ENCODE measurements around the gene DMXL1.

The DMXL1 gene

DNA sequence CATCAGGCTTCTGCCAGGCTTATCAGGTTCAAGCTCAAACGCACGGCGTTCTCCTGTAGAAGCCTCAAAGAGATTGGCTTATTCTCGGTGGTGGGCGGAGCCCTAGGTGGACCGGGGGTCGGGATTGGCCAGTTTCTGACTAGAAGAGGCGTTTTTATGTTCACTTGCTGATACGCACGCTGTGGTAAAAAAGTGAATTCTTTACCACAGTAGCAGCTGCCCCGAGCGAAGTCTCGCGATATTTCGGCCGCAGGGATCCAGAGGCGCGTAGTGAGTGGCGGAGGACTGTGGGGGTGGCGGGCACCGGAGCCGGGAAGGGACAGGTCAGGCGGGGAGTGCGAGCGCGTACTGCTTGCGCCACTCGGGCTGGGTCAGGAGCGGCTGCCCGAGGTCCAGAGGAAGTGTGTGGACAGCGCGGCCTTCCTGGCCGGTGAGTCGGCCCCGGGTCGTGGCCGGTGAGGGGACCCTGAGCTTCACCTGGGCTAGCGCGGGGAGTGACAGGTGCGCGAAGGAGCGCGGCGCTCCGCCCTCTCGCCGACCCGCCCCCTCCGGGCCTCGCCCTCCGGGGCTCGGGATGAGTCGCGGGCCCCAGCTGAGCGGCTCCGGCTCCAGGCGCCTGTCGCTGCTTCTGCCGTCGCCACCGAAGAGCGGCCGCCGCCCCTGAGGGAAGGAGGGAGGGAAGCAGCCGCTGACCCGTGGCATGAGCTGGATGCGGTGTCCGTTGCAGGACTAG, at the start of gene DMXL1:
DMXL1 (plus strand) TSS at position 260 of the 733 bp plus-strand sequence. CDS start 483 bp downstream, outside the sequence.
- DNase-seq (ENCODE audit: low read depth in 2 of 2), result peak; percentile 91 to 97

GRCh38 chr5:119021149-119021732, 49.6 kb upstream of the DMXL1 start:
- DNase-seq (ENCODE audit: low read depth in 2 of 2), result no peak

DNA sequence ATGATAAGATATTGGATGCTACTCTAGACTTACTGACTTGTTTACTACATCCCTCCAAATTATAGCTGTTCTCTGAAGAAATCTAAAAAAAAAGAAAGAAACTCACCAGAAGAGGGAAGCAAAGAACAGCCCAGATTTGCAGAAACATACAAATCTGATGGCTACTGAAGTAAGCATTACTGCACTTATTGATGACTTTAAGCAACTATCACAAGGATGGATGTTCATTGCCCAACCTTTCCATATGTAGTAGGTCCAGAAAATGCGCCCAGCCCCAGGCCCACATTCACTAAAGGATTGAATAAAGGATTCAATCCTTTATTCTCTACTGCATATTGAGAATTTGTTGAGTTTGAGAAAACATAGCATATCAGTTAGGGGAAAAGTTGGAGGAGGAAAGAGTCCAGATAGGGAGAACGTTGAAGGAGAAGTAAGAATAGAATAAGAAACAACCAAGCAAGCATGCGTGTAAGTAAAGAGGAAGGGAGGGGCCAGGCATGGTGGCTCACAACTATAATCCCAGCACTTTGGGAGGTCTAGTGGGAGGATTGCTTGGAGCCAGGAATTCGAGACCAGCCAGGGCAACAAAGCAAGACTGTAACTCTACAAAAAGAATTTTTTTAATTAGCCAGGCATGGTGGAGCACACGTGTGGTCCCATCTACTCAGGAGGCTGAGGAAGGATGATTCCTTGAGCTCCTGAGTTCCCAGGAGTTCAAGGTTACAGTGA, 48.7 kb upstream of the DMXL1 start:
- no peak for DNase-seq (ENCODE audit: low read depth in 2 of 2)

DNA sequence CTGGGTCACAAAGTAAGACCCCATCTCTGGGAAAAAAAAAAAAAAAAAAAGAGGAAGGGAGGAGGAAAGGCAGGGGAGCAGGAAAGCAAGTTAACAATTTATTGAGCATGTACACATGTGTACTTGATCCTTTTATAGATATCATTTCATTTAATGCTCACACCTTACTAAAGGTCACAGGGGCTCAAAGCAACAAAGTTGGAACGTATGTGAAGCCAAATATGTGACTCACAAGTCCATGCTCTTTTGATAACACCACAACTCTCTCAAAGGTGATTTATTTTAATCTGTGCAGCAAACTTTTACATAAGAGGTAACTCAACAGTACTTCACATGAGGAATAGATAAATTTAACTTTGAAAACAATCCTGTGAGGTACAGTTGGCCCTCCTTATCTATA, 48.1 kb upstream of the DMXL1 start:
- no peak for DNase-seq (ENCODE audit: low read depth in 2 of 2)

GRCh38 chr5:119028575-119028974, 42.3 kb upstream of the DMXL1 start:
- DNase-seq (ENCODE audit: low read depth in 2 of 2), result no peak

- DNase-seq (ENCODE audit: low read depth in 2 of 2), result no peak
These were observed 39.6 kb upstream of the DMXL1 start for GRCh38 chr5:119031011-119031886.

GRCh38 chr5:119031905-119032304, 39.0 kb upstream of the DMXL1 start:
- no peak for DNase-seq (ENCODE audit: low read depth in 2 of 2)

GRCh38 chr5:119032656-119033055, 38.2 kb upstream of the DMXL1 start:
- DNase-seq (ENCODE audit: low read depth in 2 of 2), result no peak

DNA sequence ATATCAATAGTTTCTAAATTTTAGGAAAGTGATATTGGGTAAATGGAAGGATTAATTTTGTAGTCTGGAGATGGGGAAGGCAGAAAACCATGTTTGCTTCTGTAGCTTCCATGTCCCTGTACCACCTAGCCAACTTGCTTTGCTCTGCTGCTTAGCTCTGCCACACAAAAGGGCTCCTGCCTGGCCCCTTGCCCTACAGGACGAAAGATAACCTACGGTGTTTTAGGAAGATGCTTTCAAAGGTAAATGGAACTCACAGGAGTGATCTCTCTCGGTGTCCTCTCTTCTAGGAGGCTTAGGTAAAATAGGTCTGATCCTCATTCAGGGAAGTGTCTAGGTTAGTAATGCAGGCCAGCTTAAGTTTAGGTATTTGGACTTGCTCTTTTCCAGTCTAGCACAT, 37.8 kb upstream of the DMXL1 start:
- no peak for DNase-seq (ENCODE audit: low read depth in 2 of 2)

- no peak for DNase-seq (ENCODE audit: low read depth in 2 of 2)
These were observed 34.7 kb upstream of the DMXL1 start for GRCh38 chr5:119036101-119036762.

DNA sequence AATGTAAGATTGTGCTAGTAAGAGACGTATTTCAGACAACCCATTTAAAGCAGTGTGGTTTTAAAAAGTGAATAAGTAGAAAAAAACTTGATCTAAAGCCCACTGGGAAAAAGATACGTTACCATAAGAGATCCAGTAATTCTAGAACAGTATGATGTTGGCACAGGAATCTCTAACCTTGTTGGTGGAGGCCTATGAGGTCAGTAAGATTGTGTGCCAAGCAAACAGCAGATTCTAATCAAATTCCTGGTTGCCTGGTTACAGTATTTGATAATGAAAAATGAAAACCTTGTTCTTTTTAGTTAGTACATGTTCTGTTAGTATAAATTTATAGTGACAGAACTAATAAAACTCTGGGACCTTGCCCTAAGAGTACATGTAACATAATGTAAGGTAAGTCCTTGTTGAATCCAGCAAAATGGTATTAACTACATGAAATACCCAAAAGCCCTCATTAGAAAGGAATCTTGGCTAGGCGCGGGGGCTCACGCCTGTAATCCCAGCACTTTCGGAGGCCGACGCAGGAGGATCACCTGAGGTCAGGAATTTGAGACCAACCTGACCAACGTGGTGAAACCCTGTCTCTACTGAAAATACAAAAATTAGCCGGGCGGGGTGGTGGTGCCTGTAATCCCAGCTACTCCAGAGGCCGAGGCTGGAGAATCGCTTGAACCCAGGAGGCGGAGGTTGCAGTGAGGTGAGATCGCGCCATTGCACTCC, 33.2 kb upstream of the DMXL1 start:
- no peak for DNase-seq (ENCODE audit: low read depth in 2 of 2)

DNA sequence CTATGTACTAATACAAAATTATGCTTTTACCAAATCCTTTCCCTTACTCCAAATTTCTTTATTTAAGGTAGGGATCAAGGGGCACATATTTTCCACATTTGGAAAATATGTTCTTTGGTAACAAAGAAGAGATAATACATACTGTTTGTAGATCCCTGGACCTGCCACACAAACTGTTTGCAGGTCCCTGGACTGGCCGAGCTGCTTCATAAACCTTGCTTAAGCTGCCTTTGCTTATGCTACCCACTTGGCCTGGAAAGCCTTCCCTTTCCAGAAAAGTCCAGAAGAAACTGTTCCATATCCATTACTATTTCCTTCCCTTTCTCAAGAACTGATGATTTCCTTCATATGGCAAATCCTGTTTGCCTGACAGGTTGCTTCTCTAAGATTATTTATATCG, 22.6 kb upstream of the DMXL1 start:
- DNase-seq (ENCODE audit: low read depth in 2 of 2), result no peak

GRCh38 chr5:119049824-119050449, 20.9 kb upstream of the DMXL1 start:
- DNase-seq (ENCODE audit: low read depth in 2 of 2), result no peak

GRCh38 chr5:119054101-119054500, 16.8 kb upstream of the DMXL1 start:
- DNase-seq (ENCODE audit: low read depth in 2 of 2), result no peak

- DNase-seq (ENCODE audit: low read depth in 2 of 2), result no peak
These were observed 15.6 kb upstream of the DMXL1 start for GRCh38 chr5:119055294-119055693.

DNA sequence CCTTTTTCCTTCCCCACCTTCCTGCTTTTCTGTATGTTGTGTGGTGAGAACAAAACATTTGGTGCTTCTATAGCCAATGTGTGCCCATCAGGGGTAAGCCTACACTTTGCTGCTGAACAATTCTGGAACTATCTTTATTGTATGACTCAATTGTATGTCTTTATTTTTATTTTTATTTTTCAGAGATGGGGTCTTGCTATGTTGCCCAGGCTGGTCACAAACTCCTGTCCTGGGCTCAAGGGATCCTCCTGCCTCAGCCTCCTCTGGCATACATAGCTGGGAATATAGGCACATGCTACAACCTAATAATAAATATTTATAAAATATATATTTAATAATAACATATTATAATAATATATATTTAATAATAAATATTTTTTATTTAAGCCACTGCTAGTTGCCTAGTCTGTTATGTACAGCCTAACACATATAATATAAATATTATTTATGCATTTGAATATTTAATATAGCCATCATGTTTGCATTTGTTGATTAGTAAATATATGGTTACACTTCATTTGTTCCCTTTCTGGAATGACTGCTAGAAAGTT, 11.8 kb upstream of the DMXL1 start:
- DNase-seq (ENCODE audit: low read depth in 2 of 2), result no peak

GRCh38 chr5:119059740-119060255, 11.1 kb upstream of the DMXL1 start:
- DNase-seq (ENCODE audit: low read depth in 2 of 2), result no peak

GRCh38 chr5:119063579-119064379, 7.1 kb upstream of the DMXL1 start:
- DNase-seq (ENCODE audit: low read depth in 2 of 2), result no peak

- no peak for DNase-seq (ENCODE audit: low read depth in 2 of 2)
These were observed 3.4 kb upstream of the DMXL1 start for GRCh38 chr5:119067450-119067849.

All from activated CD8-positive, alpha-beta memory T cell treated with anti-CD3 and anti-CD28 coated beads for 4 hours (primary cell).